ENCODE measurements around the gene TNPO2.

DNA sequence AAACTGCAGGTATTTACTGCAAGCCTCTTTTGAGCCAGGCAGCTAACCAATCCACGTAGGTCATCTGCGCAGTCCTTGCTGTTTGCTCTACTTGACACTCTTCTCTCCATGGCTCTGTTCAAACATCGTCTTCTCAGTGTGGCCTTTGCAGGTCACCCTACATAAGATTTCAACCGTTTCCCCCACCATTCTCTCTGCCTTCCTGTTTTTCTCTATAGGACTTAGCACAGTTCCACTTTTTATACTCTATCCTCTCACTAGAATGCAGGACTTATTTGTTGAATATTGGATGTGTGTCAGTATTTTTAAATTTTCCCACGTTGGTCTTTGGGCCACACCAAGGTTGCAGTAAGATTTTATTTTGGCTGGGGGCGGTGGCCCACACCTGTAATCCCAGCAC, 25.6 kb downstream of the TNPO2 start:
- TF ChIP-seq CTCF (IDR thresholded peaks at IDR 0.05) = no peak
- TF ChIP-seq POLR2A (IDR thresholded peaks at IDR 0.05) = no peak
